DND-41 (cell line): ENCODE data around the gene BPIFB4.

Experiments used
- ATAC-seq: fragments of 200-7000 bp; cut with Tn5 transposase; 3 replicates; pipeline ENCODE4 v1.9.1; 2021; ENCODE audit warnings: low read depth; ENCODE audit not compliant: insufficient read depth
- DNase-seq: peaks from one replicate; pipeline ENCODE4 v3.0.0-alpha.2; 2020
- H2AFZ ChIP-seq: 2 replicates; pipeline ENCODE4 v1.6.0; 2012; ENCODE audit warnings: low read depth, low read length
- H3K27ac ChIP-seq: 2 replicates; pipeline ENCODE4 v1.5.1; 2012; ENCODE audit warnings: low read length, inconsistent platforms
- H3K27me3 ChIP-seq: fragments of 200-600 bp; sonication (generic); 2 replicates; pipeline ENCODE4 v1.6.0; 2012; ENCODE audit warnings: low read length, mild to moderate bottlenecking, inconsistent platforms; ENCODE audit not compliant: insufficient read depth, poor library complexity
- H3K36me3 ChIP-seq: 2 replicates; pipeline ENCODE4 v1.5.1; 2012; ENCODE audit warnings: low read length, inconsistent platforms; ENCODE audit not compliant: insufficient read depth
- H3K4me1 ChIP-seq: 2 replicates; pipeline ENCODE4 v1.5.1; 2012; ENCODE audit warnings: mild to moderate bottlenecking, low read length; ENCODE audit not compliant: insufficient read depth
- H3K4me2 ChIP-seq: 2 replicates; pipeline ENCODE4 v1.6.0; 2012; ENCODE audit warnings: mild to moderate bottlenecking, moderate library complexity, low read length, inconsistent platforms; ENCODE audit not compliant: insufficient read depth
- H3K4me3 ChIP-seq, 2 experiments: fragments of 200-600 bp in 1 of 2; shearing (Covaris generic) in 1 of 2; 2 replicates each; pipeline ENCODE4 v1.5.1; 2012 to 2016; ENCODE audit warnings: inconsistent platforms in 2 of 2, low read length in 2 of 2, mild to moderate bottlenecking in 2 of 2, low read depth in 1 of 2, moderate library complexity in 1 of 2
- H3K79me2 ChIP-seq: 2 replicates; pipeline ENCODE4 v1.6.0; 2012; ENCODE audit warnings: low read length, inconsistent platforms; ENCODE audit not compliant: insufficient read depth
- H3K9ac ChIP-seq: 2 replicates; pipeline ENCODE4 v1.6.0; 2012; ENCODE audit warnings: low read depth, mild to moderate bottlenecking, inconsistent platforms, low read length, moderate library complexity
- H3K9me3 ChIP-seq: 2 replicates; pipeline ENCODE4 v1.5.1; 2012; ENCODE audit warnings: low read length, moderate library complexity, mild to moderate bottlenecking, inconsistent platforms; ENCODE audit not compliant: insufficient read depth, severe bottlenecking
- H4K20me1 ChIP-seq: 2 replicates; pipeline ENCODE4 v1.6.0; 2012; ENCODE audit warnings: low read length; ENCODE audit not compliant: insufficient read depth
- EZH2 ChIP-seq: IDR thresholded peaks from 3 replicates; pipeline ENCODE4 v1.6.1; 2012; ENCODE audit warnings: borderline replicate concordance, low read depth, mild to moderate bottlenecking, moderate library complexity, low read length, inconsistent platforms; ENCODE audit not compliant: severe bottlenecking
- TF ChIP-seq, protein P1 (sequence below): IDR thresholded peaks from 2 replicates; pipeline ENCODE4 v1.5.1; 2012; ENCODE audit warnings: borderline replicate concordance, low read length, moderate library complexity, mild to moderate bottlenecking; ENCODE audit not compliant: poor library complexity, severe bottlenecking; ENCODE audit errors: extremely low read depth

BPIFB4 gene

GRCh38 chr20:33064572-33065287, 14.7 kb upstream of the BPIFB4 start:
- no peaks in the 10 kb centered on the region for H3K4me1 ChIP-seq
- no peak overlapping the region for H3K27ac ChIP-seq
- no peak overlapping the region for H3K4me2 ChIP-seq
- no peak overlapping the region for H3K4me3 ChIP-seq
- DNase-seq (no peak), ATAC-seq (no peak)
- no peaks in the 10 kb centered on the region for H3K36me3 ChIP-seq
- H2AFZ ChIP-seq, result no peak overlapping the region
- no peaks in the 10 kb centered on the region for H4K20me1 ChIP-seq
- H3K9ac ChIP-seq, result no peak overlapping the region
- H3K79me2 ChIP-seq, result no peaks in the 10 kb centered on the region
- H3K27me3 ChIP-seq, result no peaks in the 10 kb centered on the region
- no peak for TF ChIP-seq EZH2
- TF ChIP-seq, protein P1, sequence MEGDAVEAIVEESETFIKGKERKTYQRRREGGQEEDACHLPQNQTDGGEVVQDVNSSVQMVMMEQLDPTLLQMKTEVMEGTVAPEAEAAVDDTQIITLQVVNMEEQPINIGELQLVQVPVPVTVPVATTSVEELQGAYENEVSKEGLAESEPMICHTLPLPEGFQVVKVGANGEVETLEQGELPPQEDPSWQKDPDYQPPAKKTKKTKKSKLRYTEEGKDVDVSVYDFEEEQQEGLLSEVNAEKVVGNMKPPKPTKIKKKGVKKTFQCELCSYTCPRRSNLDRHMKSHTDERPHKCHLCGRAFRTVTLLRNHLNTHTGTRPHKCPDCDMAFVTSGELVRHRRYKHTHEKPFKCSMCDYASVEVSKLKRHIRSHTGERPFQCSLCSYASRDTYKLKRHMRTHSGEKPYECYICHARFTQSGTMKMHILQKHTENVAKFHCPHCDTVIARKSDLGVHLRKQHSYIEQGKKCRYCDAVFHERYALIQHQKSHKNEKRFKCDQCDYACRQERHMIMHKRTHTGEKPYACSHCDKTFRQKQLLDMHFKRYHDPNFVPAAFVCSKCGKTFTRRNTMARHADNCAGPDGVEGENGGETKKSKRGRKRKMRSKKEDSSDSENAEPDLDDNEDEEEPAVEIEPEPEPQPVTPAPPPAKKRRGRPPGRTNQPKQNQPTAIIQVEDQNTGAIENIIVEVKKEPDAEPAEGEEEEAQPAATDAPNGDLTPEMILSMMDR, result no peak
- H3K9me3 ChIP-seq, result no peaks in the 10 kb centered on the region

DNA sequence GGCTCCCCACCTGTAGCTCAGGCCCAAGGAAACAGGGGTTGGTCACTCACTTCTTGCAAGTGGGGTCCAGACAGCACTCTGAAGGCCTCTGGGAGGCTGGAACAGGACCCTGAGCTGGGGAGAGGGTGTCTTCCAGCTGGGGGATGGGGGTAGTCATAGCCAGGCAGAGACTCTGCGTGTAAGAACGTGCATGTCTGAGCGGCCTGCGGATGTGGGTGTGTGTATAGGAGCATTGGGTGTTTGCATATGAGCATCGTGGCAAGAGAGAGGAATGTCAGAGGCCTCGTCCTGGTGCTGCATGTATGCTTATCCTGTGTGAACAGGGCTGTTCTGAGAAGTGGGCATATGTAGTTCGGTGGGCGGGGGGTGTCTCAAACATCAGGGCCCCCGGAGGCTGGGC, 13.7 kb upstream of the BPIFB4 start:
- Histone ChIP-seq H3K4me2 (no peak overlapping the region), H2AFZ (no peak overlapping the region), H3K4me1 (no peaks in the 10 kb centered on the region), H3K27ac (no peak overlapping the region), H3K9ac (no peak overlapping the region), H4K20me1 (no peaks in the 10 kb centered on the region), H3K27me3 (no peaks in the 10 kb centered on the region), H3K9me3 (no peaks in the 10 kb centered on the region), H3K36me3 (no peaks in the 10 kb centered on the region), H3K4me3 (no peak overlapping the region), H3K79me2 (no peaks in the 10 kb centered on the region)
- no peak for TF ChIP-seq EZH2
- TF ChIP-seq, protein P1, result no peak
- DNase-seq (no peak), ATAC-seq (no peak)

DNA sequence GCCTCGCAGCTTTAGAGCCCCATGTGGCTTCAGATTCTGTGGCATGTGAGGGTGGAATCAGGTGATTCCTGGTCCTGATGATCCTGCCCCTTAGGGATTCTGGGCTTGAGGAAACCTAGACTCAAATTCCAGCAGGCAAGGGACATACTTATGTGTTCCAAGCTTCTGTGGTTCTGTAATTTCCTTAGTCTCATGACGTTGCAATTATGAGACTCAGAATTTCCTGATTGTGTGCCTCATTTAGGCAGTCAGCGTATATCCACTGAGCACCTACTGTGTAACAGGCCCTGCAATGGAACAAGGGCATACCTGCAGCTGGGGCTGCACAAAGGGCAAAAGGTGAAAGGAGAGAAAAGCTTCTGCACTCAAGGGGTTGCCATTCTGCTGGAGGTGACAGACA, 11.6 kb upstream of the BPIFB4 start:
- Histone ChIP-seq H3K4me2 (no peak overlapping the region), H3K4me3 (no peak overlapping the region), H3K4me1 (no peaks in the 10 kb centered on the region), H3K27me3 (no peaks in the 10 kb centered on the region), H2AFZ (no peak overlapping the region), H3K36me3 (no peaks in the 10 kb centered on the region), H3K27ac (no peak overlapping the region), H3K9ac (no peak overlapping the region), H4K20me1 (no peaks in the 10 kb centered on the region), H3K79me2 (no peaks in the 10 kb centered on the region), H3K9me3 (no peaks in the 10 kb centered on the region)
- ATAC-seq (no peak), DNase-seq (no peak)
- TF ChIP-seq, protein P1, result no peak
- no peak for TF ChIP-seq EZH2
